22Rv1 (cell line): ENCODE data around the gene CUX1.

ENCODE experiments used
- H3K27ac ChIP-seq: fragments of 450-650 bp; 2 replicates; pipeline ENCODE4 v1.5.1; 2017
- ZFX ChIP-seq: fragments of 450-650 bp; IDR thresholded peaks from 2 replicates; pipeline ENCODE4 v1.6.1; 2017; ENCODE audit warnings: antibody characterized with exemption, borderline replicate concordance
- TF ChIP-seq, protein P1 (sequence below): fragments of 450-650 bp; IDR thresholded peaks from 2 replicates; pipeline ENCODE4 v1.5.1; 2017; ENCODE audit warnings: mild to moderate bottlenecking

The CUX1 gene

DNA sequence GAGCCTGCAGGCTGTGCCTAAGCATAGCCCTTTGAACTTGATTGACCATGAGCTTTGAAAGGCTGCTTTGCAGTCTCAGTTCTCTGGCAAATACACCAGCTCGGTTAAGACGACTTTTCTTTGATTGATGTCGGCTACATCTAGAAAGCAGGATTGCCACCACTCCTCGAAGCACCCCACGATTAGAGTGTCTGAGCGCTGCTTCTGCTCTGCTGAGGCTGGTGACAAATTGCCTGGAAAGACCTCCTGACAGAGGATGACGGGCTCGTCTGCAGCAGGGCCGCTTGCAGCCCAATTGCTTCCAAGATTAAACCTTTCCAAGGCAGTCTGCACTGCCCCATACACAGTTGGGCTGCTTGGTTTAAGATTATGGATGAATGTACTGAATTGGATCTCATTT, 182.0 kb downstream of the CUX1 start:
- TF ChIP-seq, protein P1, sequence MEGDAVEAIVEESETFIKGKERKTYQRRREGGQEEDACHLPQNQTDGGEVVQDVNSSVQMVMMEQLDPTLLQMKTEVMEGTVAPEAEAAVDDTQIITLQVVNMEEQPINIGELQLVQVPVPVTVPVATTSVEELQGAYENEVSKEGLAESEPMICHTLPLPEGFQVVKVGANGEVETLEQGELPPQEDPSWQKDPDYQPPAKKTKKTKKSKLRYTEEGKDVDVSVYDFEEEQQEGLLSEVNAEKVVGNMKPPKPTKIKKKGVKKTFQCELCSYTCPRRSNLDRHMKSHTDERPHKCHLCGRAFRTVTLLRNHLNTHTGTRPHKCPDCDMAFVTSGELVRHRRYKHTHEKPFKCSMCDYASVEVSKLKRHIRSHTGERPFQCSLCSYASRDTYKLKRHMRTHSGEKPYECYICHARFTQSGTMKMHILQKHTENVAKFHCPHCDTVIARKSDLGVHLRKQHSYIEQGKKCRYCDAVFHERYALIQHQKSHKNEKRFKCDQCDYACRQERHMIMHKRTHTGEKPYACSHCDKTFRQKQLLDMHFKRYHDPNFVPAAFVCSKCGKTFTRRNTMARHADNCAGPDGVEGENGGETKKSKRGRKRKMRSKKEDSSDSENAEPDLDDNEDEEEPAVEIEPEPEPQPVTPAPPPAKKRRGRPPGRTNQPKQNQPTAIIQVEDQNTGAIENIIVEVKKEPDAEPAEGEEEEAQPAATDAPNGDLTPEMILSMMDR = no peak
- no peak for TF ChIP-seq ZFX

DNA sequence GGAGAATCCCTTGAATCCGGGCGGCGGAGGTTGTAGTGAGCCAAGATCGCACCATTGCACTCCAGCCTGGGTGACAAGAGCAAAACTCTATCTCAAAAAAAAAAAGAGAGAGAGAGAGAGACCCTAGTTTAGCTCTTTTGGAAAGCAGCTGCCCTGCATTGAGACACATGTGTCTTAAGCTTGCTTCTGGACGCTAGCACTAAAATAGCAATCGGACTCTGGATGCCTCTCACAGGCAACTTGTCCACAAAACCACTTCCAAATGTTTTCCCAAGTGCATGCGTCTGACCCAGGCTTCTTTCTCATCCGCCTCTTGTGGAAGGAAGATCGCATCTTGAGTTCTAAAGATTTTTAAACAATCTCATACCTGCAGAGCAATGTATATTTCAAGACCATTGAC, 182.7 kb downstream of the CUX1 start:
- TF ChIP-seq, protein P1 = no peak
- TF ChIP-seq ZFX = no peak
- H3K27ac ChIP-seq = no peak overlapping the region

More for the DNA sequence above, 182.0 kb downstream of the CUX1 start:
- H3K27ac ChIP-seq = no peak overlapping the region

DNA sequence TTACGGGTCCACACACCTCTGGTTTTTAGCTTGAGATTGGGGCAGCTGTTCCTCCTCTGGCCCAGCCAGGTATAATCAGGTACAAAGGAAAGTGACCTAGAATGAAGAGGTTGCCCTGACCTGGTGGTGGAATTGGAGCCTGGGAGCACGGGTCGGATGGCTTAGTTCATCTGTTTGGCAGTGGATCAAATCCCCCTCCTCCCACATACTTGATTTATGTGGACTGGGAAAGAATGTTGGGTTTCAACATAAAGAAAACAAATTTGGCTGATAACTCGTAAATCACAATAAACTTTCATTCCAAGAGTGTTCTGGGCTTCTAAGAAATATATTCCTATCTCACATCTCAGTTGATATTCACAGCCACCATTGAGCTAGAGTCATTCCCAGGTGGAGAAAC, 186.8 kb downstream of the CUX1 start:
- no peak overlapping the region for H3K27ac ChIP-seq
- no peak for TF ChIP-seq ZFX
- TF ChIP-seq, protein P1 = no peak

DNA sequence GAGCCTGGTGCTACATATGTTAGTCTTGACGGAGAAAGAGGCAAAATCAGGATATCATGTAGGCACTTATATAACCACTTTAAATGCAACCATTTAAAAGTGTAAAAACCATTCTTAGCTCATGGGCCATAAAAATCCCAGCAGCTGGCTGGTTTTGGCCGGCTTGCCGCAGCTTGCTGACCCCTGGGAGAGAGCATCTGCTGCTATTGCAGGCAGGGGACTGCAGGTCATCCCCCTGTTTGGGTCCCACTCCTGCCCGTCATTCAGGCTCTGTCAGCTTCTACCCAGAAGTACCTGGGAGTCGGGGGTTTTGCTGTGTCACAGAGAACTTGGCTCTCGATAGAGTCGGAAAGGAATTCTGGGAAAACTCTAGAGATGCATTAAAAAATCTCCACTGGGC, 187.4 kb downstream of the CUX1 start:
- TF ChIP-seq, protein P1 = no peak
- TF ChIP-seq ZFX = no peak
- no peak overlapping the region for H3K27ac ChIP-seq

DNA sequence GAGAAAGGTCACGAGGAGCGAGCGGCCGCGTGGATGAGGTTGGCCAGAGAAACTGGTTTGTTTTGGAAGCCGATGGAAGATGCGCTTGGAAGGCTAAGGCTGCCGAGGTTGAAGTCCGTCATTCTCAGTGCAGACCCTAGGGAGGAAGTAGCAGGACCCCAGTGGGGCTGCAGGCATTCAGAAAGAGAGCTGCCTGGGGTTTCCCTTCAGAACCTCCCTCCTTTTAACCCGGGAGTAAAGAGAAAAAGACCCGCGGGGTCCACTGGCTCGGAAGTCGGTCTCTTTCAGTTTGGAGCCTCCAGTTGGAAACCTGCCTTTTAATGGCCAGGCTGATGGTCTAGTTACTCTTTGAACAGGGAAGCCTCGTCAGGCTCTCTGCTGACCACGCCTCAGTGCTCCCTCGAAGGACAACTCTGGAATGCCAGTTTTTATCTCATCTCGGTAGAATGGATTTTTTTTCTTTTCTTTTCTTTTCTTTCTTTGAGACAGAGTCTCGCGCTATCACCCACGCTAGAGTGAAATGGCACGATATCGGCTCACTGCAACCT, 188.6 kb downstream of the CUX1 start:
- no peak overlapping the region for H3K27ac ChIP-seq
- TF ChIP-seq, protein P1 = no peak
- no peak for TF ChIP-seq ZFX

DNA sequence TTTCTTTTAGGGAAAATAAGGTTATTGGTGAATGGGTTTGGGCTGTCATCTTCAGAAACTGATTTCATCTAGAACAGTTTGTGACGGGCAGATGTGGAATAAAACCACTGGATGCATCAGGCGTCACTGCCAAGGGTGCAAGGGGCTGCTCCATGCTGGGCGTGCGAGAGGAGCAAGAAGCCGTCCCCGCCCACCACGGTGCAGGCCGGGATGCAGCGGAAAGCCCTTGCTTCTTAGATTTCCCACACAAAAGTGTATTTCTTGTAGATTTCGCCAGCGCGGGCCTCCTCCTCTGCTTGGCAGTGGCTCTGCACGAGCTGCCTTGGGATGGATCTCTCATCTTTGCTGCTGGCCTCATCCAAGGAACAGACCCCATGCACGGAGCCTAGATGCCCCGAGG, 189.3 kb downstream of the CUX1 start:
- no peak overlapping the region for H3K27ac ChIP-seq
- TF ChIP-seq ZFX = no peak
- TF ChIP-seq, protein P1 = no peak

DNA sequence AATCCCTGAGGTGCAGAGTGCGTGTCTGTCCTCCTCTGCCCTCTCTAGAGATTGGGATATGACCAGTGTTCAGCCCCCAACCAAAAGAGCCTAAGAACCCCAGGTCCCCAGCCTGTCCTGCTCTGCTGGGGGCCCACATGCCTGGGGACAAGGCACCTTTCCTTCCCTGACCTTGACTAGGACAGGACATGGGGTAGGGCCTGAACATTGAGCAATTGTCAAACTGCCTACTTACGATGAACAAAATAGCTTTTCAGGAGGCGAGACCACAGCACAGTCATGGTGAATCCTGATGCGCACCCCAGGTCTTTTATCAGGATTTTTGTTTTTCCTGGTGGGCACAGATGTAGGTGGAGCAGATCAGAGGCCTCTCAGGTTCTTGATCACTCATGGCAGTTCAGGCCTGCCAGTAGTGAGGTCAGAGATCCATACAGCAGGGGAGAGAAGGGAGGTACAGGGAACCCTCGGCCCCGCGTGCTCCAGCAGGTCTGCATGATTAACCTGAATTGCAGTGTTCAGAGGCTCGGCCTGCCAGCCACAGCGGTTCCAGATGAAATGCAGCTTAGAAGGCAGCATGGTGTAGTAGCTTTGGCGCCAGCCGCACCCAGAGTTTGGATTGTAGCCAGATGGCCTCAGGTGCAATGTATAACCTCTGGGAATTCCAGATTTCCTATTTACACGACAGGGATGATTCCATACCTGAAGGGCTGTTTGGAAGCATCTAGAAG, 191.3 kb downstream of the CUX1 start:
- TF ChIP-seq ZFX = no peak
- TF ChIP-seq, protein P1 = no peak
- peak overlapping the region; percentile 51 for H3K27ac ChIP-seq
